ENCODE results near the gene ST6GALNAC1. TPM values are rescaled to one million over a fixed set of nuclear protein-coding genes. Genes with fewer than 3 reads are reported as not detected.

The ST6GALNAC1 gene
- total RNA-seq, 1 donor from 2014 or later = not detected

DNA sequence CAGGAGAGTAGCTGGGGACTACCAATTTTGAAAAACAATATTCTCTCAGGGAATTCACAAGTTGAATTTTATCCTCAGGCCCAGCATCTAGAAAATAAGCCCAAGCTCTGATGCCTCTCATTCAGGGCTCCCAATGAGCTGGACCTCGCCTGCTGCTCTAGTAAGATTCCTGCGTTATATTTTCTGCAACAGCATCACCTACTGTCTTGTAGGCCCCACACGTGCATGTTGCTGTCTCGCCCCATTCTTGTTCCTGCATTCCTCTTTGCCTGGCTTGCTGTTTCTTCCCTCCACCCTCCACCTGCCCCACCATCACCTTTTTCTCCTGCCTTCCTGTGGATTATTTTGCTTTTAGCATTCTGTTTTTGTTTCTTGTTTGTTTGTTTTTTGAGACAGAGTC lies 49.6 kb downstream of the ST6GALNAC1 start:
- peaks cover 23% of the 10 kb centered on the region for H3K27me3 Mint-ChIP-seq (ENCODE audit: unreplicated experiment)
- no peaks in the 10 kb centered on the region for H3K4me1 Mint-ChIP-seq (ENCODE audit: unreplicated experiment)
- no peak for DNase-seq (ENCODE audit: extremely low spot score, unreplicated experiment)
- no peaks in the 10 kb centered on the region for H3K36me3 Mint-ChIP-seq (ENCODE audit: unreplicated experiment)
- H3K27ac Mint-ChIP-seq (ENCODE audit: unreplicated experiment) = no peak overlapping the region
- no peaks in the 10 kb centered on the region for H3K9me3 Mint-ChIP-seq (ENCODE audit: unreplicated experiment)
- TF ChIP-seq, protein P1, sequence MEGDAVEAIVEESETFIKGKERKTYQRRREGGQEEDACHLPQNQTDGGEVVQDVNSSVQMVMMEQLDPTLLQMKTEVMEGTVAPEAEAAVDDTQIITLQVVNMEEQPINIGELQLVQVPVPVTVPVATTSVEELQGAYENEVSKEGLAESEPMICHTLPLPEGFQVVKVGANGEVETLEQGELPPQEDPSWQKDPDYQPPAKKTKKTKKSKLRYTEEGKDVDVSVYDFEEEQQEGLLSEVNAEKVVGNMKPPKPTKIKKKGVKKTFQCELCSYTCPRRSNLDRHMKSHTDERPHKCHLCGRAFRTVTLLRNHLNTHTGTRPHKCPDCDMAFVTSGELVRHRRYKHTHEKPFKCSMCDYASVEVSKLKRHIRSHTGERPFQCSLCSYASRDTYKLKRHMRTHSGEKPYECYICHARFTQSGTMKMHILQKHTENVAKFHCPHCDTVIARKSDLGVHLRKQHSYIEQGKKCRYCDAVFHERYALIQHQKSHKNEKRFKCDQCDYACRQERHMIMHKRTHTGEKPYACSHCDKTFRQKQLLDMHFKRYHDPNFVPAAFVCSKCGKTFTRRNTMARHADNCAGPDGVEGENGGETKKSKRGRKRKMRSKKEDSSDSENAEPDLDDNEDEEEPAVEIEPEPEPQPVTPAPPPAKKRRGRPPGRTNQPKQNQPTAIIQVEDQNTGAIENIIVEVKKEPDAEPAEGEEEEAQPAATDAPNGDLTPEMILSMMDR (IDR thresholded peaks at IDR 0.05) = no peak
- H3K4me3 Mint-ChIP-seq (ENCODE audit: unreplicated experiment) = no peak overlapping the region

GRCh38 chr17:76593384-76593826 lies 50.2 kb downstream of the ST6GALNAC1 start:
- DNase-seq (ENCODE audit: extremely low spot score, unreplicated experiment) = no peak
- H3K9me3 Mint-ChIP-seq (ENCODE audit: unreplicated experiment) = no peaks in the 10 kb centered on the region
- no peak overlapping the region for H3K27ac Mint-ChIP-seq (ENCODE audit: unreplicated experiment)
- TF ChIP-seq, protein P1 (IDR thresholded peaks at IDR 0.05) = no peak
- H3K27me3 Mint-ChIP-seq (ENCODE audit: unreplicated experiment) = peaks cover 19% of the 10 kb centered on the region
- H3K4me1 Mint-ChIP-seq (ENCODE audit: unreplicated experiment) = no peaks in the 10 kb centered on the region
- H3K36me3 Mint-ChIP-seq (ENCODE audit: unreplicated experiment) = no peaks in the 10 kb centered on the region
- H3K4me3 Mint-ChIP-seq (ENCODE audit: unreplicated experiment) = no peak overlapping the region

GRCh38 chr17:76588182-76588581 lies 55.4 kb downstream of the ST6GALNAC1 start:
- Mint-ChIP-seq H3K9me3 (ENCODE audit: unreplicated experiment) (no peaks in the 10 kb centered on the region), H3K27me3 (ENCODE audit: unreplicated experiment) (peaks cover 12% of the 10 kb centered on the region), H3K4me3 (ENCODE audit: unreplicated experiment) (no peak overlapping the region), H3K27ac (ENCODE audit: unreplicated experiment) (no peak overlapping the region), H3K36me3 (ENCODE audit: unreplicated experiment) (no peaks in the 10 kb centered on the region), H3K4me1 (ENCODE audit: unreplicated experiment) (peaks cover 5% of the 10 kb centered on the region)
- TF ChIP-seq, protein P1 (IDR thresholded peaks at IDR 0.05) = no peak
- DNase-seq (ENCODE audit: extremely low spot score, unreplicated experiment) = no peak

- no peak overlapping the region for H3K4me3 Mint-ChIP-seq (ENCODE audit: unreplicated experiment)
- H3K9me3 Mint-ChIP-seq (ENCODE audit: unreplicated experiment) = no peaks in the 10 kb centered on the region
- DNase-seq (ENCODE audit: extremely low spot score, unreplicated experiment) = no peak
- no peaks in the 10 kb centered on the region for H3K36me3 Mint-ChIP-seq (ENCODE audit: unreplicated experiment)
- peaks cover 10% of the 10 kb centered on the region for H3K4me1 Mint-ChIP-seq (ENCODE audit: unreplicated experiment)
- no peak overlapping the region for H3K27ac Mint-ChIP-seq (ENCODE audit: unreplicated experiment)
- H3K27me3 Mint-ChIP-seq (ENCODE audit: unreplicated experiment) = peaks cover 9% of the 10 kb centered on the region
- TF ChIP-seq, protein P1 (IDR thresholded peaks at IDR 0.05) = no peak
These were observed 56.6 kb downstream of the ST6GALNAC1 start for GRCh38 chr17:76586741-76587487.

GRCh38 chr17:76585649-76586593 lies 57.6 kb downstream of the ST6GALNAC1 start, which contains the start of gene ST6GALNAC2:
ST6GALNAC2 (minus strand) TSS chr17:76585860; CDS start chr17:76585808, 52 bp downstream.
- H3K4me1 Mint-ChIP-seq (ENCODE audit: unreplicated experiment) = peaks cover 15% of the 10 kb centered on the region
- peaks cover 6% of the 10 kb centered on the region for H3K27me3 Mint-ChIP-seq (ENCODE audit: unreplicated experiment)
- DNase-seq (ENCODE audit: extremely low spot score, unreplicated experiment) = peak; percentile 87
- TF ChIP-seq, protein P1 (IDR thresholded peaks at IDR 0.05) = peak; percentile 28
- H3K9me3 Mint-ChIP-seq (ENCODE audit: unreplicated experiment) = no peaks in the 10 kb centered on the region
- H3K4me3 Mint-ChIP-seq (ENCODE audit: unreplicated experiment) = peak within 1 kb of the TSS; percentile 69
- no peak within 1 kb of the TSS for H3K27ac Mint-ChIP-seq (ENCODE audit: unreplicated experiment)
- no peaks in the 10 kb centered on the region for H3K36me3 Mint-ChIP-seq (ENCODE audit: unreplicated experiment)
